ENCODE results near the gene PCDH10.

GRCh38 chr4:133178956-133179355 is 29.9 kb downstream of the PCDH10 start:
- no peak for TF ChIP-seq CTCF (conservative IDR thresholded peaks at IDR 0.05)
- TF ChIP-seq EZH2 (IDR thresholded peaks at IDR 0.05; ENCODE audit: low read depth): no peak

Data from PC-9 (cell line).